UCSD-AML1 (cell line): ENCODE data around the gene SRSF12.

ENCODE experiments used
- DNase-seq: peaks from one replicate; lab custom pipeline; 2025; ENCODE audit not compliant: unreplicated experiment; lab: John Stamatoyannopoulos, UW

Gene SRSF12

DNA sequence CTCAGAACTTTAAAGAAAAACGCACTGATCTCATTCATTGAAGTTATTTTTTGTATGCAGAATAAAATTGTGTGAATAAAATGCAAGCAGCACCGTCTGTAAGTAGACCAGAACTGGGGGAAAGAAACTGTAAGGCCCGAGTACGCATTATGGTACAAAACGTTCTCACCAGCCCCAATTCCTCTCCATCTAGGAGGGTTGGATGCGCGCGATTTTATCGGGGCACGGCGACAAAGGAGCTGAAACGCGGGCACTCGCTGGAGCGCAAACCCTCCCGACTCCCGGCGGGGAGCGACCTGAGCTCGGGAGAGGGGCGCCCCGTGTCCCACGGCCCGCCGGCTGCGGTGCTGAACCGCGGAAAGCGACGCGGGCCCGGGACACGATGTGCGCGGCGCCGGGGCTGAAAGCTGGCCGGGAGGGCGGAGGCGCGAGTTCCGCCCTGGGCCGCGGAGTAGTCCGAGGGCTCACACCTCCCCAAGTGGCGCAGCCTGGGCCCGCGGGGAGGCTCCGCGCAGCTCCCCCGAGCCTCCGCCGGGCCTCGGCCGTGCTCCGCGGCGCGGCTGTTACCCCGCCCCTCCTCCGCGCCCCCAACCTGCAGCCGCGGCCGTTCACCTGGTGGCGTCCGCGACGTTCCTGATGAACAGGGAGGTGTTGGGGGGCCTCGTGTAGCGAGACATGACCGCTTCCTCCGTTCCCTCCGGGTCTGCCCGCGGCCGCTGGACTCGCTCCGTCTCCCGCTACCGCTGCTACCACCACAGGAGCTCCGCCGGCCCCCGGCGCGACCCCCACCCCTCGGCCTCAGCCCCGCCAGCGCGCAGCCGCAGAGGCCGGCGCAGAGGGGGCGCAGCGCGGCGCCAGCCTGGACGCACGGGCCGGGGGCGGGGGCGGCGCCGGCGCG lies at the start of gene SRSF12:
TSS of gene SRSF12 (minus strand) at position 861 of the 898 bp plus-strand sequence. CDS start at position 677, 184 bp downstream.
- DNase-seq = no peak

DNA sequence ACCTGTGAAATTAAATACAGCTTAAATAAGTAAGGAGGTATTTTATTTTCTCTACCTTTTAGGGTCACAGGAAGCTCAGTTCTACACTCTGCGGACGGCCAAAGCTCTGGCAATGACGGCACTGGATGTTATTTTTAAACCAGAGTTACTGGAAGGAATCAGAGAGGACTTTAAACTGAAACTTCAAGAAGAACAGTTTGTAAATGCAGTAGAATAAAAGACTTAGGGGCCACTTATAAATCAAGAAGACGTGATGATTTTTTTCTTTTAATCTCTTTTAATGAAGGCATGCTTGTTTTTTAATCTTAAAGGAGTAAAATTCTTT lies 44.1 kb upstream of the SRSF12 start:
- DNase-seq = no peak

DNA sequence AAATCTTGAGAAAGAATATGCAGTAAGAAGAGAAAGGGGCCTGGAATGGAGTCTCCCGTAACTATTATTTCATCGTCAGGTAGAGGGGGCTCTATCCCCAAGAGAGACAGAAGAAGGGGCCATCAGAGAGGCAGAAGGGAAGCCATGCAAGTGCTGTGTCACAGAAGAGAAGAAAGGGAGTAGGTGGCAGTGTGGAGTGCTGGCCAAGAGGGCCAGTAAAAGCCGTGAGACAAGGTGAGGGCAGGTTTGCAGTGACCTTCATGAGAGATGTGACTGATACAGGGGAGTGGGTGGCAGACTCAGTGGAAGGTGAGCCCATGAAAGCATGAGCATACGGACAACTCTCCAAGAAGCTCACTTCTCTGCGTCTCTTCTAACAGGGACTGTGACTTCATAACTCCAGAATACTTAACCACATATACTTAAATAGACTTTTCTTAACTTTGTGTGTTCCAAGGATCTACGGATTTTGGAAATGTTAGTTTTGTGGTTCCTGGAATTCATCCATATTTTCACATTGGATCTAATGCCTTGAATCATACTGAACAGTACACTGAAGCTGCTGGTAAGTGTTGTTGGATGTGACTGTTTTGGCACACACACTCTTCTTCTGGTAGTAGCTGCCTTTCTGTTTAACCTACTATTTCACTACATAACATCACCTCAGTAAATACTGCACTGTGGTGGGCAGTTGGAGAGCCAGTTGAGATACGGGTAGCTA lies 43.6 kb upstream of the SRSF12 start:
- DNase-seq = no peak

DNA sequence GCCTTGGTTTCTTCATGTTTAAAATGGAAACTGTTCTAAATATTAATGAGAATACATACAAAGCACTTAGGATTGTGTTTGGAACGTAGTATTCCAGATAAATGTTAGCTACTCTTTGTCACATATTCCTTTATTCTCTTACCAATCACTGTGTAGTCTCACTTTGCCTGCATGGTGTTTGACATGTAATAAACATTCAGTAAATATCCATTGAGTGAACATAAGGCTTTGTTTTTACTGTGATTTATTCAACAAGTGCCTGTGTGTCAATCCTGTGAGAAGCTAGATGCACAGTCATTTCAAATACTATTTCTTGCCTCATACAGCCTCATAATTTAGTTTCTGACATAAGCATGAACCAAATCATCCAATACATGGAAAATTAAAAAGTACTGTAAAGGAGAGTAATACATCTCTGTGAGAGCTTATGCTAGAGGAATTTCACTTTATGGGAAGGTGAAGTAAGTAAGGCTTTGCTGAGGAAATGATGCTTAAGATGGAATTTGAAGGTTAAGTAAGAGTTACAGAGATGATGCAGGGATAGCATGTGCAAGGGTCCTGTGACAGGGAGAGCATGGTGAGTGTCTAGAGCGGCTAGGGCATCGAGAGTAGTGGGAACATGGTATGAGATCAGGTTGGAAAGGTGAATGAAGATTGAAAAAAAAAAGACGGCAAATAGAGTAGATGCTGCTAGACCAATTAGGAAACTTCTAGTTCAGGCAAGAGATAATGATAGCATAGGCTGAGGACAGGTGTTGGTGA lies 42.6 kb upstream of the SRSF12 start:
- DNase-seq = no peak

DNA sequence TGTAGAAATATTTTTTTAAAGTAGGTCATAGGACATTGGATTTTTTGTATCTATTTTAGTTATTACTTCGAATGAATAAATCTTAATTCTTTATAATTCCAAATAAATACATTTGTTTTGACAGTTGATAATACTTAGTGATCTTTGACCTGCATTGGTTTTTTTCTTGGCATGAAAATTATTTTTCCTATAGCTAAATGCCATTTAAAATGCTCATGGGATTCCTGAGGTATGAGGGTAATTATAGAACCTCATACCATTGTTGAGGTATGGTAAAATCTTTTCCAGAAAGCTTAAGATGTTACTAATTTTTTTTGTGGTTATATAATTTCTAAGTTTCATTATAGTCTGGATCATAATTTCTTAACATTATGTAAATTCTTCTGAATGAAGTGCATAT lies 36.3 kb upstream of the SRSF12 start:
- DNase-seq = no peak

DNA sequence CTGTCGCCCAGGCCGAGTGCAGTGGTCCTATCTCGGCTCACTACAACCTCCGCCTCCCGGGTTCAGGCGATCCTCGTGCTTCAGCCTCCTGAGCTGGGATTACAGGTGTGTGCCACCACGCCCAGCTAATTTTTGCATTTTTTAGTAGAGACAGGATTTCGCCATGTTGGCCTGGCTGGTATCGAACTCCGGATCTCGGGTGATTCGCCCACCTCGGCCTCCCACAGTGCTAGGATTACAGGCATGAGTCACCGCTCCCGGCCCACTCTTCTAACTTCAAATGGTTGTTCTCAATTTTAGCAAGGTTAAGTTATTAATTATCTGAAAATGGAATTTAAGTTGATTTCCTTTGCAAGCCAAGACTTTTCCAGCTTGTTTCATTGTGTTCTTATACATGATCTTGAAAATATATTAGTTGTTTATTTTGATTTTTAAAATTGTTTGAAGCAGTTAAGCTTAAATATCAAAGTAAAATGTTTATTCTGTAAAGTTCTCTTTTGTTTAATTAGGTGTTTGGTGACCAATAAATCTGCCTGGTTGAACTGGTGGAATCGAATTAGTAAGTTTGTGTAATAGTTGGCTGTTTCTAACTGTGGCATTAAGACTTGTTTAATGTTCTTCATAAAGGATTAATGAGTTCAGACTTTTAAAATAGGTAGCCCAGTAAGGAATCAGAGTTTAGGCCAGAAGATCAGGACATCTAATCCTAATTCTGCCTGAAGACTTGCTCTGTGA lies 30.3 kb upstream of the SRSF12 start:
- no peak for DNase-seq

DNA sequence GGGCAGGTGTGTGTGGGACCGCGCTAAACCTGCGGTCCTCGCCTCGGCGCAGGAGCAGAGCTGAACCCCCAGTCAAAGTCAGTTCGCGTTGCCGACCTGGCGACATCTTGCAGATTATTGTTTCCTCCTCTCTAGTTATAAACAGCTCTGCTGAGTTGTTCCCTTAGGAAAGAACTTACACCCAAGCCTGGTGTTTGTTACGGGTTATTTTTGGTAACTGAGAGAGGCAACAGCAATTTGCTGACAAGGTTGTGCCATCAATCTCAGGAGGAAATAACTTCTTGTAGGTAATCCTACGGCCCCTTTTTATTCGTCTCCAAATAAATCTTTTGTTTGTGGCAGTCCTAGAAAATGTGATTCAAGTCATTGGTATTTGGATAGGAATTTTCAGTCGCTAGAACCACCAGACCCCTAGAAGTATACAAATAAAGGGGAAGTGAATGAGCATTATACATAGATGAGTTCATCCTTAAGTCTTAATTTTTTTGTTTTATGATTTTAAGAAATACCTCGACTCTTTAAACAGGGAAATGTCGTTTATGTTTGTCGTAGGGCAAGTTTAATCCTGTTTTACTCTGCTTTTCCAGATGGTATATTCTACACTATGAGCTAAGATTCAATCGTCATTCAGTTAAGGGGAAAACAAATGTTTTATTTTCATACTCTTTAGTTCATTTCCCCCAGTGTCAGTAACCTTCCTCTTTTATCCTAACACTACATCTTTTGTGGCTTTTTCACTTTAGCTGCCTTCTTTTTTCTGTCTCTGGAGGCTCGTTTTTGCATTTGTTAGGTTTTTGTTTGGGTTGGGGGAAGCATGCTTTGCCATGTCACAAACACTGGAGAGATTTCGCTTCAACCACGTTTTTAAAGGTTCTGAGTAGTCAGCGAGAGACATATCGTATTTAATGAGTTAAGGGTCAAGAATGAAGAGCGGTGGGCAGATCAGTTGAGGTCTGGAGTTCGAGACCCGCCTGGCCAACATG lies 29.1 kb upstream of the SRSF12 start:
- no peak for DNase-seq

DNA sequence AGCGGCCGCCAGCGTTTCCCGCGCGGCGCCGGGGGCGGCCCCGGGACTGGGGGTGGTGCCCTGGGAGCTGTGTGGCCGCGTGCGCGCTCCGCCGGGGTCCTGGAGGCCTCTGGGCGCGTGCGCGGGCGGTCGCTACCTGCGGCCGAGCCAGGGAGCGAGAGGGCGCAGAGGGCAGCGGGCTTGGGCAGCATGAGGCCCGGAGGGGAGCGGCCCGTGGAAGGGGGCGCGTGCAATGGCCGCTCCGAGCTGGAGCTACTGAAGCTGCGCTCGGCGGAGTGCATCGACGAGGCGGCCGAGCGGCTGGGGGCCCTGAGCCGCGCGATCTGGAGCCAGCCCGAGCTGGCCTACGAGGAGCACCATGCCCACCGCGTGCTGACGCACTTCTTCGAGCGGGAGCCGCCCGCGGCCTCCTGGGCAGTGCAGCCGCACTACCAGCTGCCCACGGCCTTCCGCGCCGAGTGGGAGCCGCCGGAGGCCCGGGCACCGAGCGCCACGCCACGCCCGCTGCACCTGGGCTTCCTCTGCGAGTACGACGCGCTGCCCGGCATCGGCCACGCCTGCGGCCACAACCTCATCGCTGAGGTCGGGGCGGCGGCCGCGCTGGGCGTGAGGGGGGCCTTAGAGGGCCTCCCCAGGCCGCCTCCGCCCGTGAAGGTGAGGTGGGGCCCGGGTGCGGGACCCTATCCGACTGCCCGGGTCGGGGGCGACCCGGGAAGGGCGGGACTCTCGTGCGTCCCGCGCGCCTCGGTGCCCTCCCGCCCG lies 28.3 kb upstream of the SRSF12 start, which contains the start of gene PM20D2:
TSS of gene PM20D2 (plus strand) at position 100 of the 762 bp plus-strand sequence. CDS start at position 190, 90 bp downstream.
- peak; percentile 69 for DNase-seq

DNA sequence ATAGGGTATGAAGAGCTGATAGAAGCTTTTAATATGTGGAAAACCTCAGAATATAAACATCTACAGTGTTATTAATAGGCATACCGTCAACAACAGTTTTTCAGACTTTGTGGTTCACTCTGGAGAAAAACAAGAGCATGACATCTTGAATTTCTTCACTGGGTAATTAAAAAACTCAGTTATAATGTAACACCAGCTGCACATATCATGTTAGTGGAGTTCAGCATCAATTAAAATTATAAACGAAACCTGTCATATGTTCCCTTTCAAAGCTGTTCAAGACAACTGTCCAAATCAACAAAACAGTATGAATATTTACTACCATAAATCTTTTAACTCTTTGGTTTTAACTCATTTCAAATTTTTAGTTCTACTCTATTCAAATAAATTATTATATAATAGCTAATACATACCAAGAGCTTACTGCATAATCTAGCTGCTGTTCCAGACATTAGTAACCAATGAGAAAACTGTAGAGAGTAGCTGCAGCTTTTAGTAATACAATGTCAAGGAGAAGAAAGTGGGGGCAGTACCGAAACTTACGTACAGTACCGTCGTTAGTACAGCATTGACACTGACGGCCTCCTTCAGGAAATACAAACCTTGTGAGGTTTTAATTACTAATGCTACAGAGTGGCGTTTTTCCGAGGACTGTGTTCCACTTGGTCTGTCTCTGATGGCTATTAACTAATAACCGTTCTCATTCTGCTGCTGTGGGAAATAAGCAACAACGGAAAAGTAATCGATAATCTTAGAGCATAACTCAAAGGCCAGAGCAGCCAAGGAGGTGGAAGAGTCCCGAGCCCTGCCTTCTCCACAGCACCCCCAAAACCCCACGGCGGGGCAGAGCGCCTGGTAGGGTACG lies 27.5 kb upstream of the SRSF12 start:
- DNase-seq = no peak

DNA sequence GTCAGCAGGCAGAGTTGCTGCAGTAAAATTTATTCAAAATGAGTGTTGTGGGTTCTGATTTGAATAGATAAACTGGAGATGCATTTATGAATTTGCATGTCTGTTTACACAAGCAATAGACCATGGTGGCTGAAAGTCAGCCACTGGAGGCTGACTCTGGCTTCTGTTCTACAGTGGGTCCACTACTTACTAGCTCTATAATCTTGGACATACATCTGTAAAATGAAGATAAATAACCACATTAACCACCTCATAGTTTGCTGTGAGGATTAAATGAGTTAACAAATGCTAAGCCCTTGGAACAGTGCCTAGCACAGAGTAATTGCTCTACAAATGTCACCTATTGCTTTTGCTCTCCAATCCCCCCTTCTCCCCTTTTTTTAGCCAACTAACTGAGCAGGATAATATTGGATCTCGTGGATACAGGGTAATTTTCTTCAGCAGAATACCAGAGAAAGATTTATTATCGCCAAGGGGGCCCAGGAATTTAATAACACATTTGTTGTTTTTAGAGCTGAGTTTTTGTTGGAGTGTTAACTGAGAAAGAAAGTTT lies 26.6 kb upstream of the SRSF12 start:
- DNase-seq = no peak

DNA sequence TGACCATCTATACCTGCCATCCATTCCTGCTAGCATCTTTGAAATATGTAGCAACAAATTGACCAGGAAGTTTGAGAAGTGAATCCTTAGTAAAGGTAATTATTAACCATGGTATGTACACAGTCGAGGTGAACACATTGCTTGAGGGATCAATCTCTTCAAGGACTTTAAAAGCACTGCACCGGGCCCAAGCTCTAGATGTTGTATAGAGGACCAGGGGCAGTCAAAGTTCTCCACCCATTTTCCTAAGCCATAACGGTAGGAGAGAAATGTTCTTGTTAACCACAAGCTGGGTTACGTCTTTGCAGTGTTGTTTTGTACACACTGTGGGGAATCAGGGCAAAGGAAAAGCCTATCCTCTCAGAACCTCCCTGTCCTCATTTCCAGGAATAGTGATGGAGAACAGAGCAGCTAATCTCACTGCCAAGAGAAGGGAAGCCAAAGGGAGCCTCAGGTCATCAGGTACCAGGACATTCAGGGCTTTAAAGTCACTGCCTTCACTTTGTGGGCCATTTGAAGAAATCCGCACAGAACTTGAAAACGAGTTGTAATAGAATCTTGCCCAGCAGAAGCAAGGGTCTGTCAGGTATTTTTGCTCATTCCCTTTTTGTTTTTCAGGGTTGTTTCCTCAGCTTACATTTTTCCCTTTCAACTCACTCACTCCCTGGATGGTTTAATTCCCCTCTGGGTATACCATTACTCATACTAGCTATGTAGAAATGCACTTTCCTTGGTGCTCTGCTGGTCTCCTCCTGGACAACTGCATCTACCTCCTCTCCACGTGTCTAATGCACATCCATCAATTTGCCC lies 22.7 kb upstream of the SRSF12 start:
- DNase-seq = no peak

DNA sequence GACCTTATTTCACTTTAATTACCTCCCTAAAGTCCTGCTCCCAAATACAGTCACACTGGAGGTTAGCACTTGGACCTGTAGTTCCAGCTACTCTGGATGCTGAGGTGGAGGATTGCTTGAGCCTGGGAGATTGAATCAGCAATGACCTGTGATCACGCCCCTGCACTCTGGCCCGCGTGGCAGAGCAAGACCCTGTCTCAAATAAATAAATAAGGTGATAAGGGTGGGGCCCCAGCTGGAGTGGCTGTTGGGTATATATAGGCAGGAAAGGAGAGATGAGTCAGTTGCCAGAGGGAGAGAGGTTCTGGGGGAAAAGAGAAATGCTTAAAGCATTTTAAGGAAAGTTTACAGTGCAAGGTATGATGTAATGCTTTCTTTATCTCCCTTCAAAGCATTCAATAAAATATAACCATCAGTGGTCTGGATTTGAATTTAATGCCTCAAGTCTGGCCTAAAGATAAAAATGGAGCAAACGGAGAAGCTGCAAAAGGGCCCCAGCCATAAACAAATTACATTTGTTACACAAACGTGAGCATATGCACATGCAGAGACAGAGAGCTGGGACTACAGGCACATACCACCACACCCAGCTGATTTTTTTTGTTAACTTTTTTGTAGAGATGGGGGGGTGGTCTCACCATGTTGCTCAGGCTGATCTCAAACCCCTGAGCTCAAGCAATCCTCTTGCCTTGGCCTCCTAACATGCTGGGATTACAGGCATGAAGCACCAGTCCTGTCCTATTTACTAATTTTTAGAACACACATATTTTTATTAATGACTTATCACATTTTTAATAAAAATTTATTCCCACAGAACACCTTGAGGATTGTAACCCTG lies 21.9 kb upstream of the SRSF12 start:
- DNase-seq = no peak

DNA sequence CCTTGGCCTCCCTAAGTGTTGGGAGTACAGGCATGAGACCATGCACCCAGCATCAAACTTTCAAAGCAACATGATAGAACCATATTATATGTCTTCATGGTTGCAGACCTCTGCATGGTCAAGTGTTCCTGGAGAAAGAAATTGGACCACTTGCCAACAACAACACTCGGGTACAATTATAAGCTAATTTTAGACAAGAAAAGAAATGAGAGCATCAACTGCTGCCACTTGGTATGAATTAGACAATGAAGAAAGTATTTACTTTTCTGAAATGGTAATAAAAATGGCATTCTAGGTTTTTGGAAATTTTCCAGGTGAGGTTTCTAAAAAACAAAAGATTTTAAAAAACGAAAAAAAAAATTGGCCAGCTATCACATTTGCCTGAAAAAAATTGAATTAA lies 20.3 kb upstream of the SRSF12 start:
- no peak for DNase-seq

DNA sequence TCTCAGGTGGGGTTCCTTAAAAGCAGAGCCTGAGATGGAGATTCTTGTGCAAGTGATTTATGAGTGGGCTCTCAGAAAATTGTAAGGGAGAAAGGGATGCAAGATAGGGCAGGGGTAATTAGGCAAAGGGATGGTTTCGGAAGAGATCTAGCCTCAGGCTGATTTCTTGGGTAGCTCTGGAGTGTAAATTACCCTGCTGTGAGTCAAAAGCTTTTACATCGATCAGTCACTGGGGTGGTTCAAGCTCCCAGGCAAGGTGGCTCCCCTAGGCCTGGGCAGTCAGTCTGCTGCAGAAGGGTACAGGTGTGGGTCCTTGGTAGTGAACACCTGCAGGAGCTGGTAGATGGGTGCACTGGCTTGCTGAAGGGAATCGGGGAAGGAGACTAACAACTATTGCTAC lies 16.9 kb upstream of the SRSF12 start:
- no peak for DNase-seq

DNA sequence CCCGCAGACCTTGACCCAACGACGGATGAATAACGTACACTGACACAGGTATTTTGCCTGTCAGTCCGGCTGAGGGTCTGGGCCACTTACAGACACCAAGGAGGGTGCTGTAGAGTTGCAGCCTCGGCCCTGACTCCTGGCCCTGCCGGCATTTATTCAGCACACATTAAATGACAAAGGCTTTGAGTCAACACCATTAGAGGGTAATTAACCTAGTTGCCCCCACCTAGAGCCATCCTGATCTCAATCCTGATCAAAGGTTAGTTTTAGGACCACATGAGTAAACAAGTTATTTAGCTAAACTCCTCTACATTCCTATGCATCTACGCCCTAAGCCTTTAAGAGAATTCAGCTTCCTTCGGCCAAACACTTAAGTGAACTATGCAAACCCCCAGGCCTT lies 16.1 kb upstream of the SRSF12 start:
- no peak for DNase-seq

DNA sequence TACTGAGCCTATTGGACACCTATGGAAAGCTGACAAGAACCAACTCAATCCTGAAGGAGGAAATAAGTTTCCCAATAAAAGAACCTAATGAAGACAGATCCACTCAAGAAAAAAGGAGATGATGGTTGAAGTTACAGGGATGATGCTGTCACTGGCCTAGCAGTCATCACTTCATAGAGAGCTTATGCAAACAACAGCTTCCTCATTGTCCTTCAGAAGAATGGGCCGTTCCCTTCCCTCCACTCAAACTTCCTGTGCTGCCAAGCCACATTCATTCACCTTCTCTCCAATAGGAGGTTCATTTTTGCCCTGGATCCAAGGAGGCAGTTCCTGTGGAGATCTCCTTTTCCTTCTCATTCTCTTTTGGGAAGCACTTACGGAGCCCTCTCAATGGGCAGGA lies 14.2 kb upstream of the SRSF12 start:
- no peak for DNase-seq
